ENCODE measurements around the gene LMAN1L.

The LMAN1L gene

DNA sequence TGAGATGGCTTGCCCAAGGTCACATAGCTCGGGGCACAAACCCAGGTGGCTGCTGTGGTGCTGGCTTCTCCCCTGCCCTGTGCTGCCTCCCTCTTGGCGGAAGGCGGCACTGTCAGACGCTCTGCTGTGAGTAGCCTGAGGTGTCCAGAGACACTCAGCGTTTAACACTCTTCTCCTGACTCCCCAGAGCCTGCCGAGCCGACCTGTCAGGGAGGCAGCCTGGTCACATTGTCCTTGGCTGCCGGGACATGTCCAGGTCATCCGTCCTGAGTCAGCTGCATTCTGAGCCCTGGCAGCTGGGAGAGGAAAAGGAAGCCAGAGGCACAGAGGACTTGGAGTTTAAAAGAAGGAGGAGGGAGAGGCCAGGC, 4.7 kb downstream of the LMAN1L start:
- DNase-seq = no peak

DNA sequence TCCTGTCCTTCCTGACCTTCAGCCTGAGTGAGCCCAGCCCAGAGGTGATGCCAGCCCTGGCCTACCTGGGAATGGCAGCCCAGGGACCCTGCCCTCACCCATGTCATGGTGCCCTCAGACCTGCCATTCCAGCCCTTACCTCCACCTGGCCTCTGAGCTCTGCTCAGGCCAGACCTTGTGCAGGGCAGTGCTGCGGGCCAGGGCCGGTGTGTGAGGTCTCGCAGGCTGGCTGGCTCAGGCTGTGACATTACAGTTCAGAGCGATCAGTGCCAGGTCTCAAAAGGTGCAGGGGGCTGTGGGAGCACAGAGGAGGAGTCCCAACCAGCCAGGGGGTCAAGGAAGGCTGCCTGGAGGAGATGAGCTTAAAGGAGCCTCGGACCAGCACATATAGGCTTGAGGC, 7.4 kb downstream of the LMAN1L start:
- DNase-seq = no peak

DNA sequence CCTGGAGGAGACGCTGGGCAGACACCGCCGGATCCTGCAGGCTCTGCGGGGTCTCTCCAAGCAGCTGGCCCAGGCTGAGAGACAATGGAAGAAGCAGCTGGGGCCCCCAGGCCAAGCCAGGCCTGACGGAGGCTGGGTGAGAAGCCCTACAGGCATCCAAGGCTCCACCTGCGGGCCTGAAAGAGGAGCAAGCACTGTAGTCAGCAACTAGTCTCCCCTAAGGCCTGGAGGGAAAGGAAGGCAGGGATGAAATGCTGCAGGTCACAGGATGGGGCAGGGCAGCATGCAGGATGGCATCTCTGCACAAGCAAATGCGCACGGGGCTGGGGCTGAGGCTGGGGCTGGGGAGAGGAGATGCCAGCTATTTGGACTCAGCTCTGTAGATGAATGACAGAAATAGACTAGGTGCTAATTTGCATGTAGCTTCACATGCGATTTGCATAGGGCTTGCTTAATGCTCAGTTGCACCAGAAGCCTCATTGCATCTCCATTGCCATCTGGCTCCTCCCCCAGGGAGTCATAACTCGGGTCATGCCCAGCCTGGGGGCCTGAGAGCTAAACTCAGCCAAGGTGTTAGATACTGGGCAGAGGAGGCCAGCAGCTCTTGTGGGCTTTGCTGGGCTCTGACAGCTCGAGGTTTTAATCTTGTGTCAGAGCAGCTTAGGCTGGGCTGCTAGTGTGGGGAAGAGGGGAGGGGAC, 8.6 kb downstream of the LMAN1L start:
- DNase-seq = no peak

DNA sequence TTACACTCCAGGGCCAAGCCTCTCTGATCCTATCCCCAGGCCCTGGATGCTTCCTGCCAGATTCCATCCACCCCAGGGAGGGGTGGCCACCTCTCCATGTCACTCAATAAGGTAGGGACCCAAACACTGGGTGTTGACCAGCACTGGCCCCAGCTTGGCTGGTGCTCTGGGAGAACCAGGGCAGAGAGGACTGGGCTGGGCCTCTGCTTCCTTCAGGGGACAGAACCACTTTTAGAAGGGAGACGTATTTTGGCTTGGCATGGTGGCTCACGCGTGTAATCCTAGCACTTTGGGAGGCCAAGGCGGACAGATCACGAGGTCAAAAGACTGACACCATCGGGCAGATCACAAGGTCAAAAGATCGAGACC, 9.1 kb downstream of the LMAN1L start:
- no peak for DNase-seq

DNA sequence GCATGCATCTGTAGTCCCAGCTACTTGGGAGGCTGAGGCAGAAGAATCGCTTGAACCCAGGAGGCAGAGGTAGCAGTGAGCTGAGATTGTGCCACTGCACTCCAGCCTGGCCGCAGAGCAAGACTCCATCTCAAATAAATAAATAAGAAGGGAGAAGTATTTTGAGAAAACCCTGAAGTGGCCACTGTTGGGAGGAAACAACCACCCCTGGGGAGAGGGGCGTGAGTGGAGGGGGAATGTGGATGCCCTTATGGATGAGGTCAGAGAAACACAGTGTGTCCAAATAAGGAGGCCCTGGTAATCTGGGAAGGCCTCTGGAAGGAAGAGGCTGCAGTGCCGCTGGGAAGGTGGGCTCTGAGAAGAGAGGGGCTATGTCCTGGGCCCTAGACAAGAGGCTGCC, 9.6 kb downstream of the LMAN1L start:
- DNase-seq = no peak

DNA sequence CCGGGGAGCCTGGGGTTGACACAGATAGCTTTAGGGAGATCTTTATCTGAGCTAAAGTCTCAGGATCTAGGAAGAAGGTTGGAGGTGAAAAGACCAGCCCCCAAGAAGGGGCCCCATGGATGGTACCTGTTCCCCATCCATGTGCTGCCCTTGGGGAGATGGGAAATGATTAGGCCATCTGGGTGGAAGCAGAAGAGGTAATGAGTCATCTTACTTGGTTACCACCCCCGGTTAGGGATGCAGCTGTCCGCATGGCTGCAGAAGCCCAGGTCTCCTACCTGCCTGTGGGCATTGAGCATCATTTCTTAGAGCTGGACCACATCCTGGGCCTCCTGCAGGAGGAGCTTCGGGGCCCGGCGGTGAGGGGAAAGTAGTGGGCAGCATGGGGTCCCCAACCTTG, 10.7 kb downstream of the LMAN1L start:
- DNase-seq = no peak

DNA sequence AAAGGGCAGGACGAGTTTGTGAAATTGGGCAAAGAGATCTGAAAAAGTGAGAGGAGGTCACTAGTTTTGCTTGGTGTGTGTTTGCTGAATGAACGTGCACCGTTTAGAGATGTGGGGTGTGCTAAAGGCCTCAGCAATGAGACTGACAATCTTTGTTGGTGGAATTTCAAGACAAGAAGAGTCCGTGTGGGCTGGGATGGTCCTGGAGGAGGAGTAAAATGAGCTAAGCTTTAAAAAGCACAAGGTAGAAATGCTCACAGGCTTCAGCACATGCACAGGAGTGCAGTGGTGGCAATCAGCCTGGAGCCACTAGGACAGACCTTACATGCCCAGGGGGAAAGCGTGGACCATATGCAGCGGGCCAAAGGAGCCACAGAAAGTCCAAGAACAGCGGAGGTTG, 12.3 kb downstream of the LMAN1L start:
- no peak for DNase-seq

DNA sequence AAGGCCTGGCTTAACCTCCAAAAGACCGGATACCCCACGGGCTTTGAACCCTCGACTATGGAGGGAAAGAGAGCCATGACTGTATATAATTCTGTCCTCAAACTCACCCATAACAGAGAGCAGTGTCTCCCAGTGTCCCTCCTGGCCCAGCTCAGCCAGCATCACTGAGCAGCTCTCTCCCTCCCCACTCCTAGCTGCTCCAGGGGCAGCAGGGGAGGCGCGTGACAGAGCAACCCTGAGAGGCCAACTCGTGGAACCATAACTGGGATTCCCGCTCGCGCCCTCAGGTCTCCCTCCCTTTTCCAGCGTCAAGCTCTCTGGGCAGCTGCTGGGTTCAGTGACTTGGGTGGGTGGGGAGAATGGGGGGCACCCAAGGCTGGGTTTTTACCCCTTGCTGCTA, 13.2 kb downstream of the LMAN1L start:
- no peak for DNase-seq

DNA sequence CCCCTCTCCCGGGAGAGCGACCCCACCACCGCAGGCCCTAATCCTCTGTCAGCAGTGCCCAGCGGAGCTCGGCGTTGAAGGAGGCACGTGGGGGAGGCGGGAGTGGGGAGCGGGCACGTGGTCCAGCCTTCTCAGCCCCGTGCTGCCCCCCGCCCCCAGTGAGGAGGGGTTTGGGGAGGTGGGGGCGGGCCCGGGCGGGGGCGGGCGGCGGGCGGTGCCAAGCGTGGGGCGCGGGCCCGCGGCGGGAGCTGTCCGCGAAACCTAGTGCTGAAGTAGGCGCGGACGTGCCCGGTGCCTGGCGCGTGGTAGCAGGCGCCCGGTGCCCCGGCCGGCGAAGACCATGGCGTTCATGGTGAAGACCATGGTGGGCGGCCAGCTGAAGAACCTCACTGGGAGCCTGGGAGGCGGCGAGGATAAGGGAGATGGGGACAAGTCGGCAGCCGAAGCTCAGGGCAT, 13.8 kb downstream of the LMAN1L start, which contains the start of gene CPLX3:
CPLX3 (plus strand) TSS at position 264 of the 456 bp plus-strand sequence; CDS start at position 341, 77 bp downstream.
- DNase-seq = peak; percentile 42

DNA sequence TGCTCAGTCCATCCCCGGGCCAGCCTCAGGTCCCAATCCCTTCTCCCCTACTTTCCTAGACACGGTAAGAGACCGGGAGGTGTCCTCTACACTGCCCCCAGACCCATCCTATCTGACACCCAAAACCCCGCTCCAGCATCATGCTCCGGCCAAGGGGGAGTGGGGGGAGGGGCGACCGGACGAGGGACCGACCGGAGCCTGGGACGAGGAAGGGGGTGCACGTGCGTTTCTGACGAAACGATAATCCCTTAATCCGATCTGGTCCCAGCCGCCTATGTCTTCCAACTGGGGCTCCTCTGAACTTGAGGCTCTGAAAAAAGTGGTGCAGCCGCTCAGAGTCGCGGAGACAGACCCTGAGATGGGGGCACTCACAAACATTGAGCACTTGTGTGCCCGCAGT, 14.3 kb downstream of the LMAN1L start:
- DNase-seq = no peak

DNA sequence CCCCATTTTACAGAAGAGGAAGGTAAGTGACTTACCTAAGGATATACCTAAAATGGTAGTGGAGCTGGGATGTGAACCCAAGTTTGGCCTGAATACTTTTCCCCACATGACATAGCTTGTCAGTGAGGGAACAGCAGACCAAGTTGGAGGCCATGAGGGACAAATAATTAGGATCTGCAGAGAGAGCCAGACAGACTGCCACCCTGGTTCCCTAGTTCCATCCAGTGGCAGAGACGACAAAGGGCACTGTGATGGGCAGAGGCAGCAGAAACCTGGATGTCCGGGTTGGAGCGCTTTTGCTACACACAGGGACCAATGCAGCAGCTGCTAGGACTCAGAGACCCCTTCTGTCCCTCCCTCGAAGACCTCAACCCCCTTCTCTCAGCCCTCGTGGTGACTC, 15.0 kb downstream of the LMAN1L start:
- no peak for DNase-seq

DNA sequence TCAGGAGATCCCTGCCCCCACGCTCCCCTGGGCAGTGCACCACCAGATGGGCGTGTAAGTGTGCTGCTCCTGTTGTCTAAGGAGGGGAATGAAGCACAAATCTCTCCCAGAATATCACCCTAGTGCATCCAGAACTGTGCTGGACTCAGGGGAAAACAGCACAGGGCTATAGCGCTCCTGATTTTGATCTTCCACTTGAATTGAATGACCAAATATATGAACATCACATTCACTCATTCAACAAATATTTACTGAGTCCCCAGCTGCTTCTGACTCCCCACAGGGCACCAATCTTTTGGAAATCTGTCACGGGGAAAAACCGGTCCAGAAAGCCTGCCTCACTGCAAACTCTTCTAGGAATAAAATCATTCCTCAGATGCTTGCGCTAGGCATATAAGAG, 16.2 kb downstream of the LMAN1L start:
- no peak for DNase-seq

DNA sequence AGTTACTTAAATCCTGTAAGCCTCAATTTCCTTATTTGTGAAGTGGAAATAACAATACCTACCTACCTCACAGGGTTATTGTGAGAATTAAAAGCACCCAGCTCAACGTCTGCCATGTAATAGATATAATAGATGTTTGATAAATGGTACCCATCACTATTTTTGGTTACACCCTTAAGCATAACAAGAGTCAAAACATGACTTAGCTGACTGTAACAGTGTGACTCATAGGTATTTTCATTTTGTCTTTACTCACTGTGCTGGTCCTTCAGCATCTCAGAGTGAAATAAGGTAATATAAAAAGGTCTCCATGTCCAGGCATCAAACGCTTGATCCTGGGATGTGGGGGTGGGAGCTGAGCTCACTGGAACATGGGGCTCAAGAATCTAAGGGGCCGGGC, 16.9 kb downstream of the LMAN1L start:
- DNase-seq = no peak

DNA sequence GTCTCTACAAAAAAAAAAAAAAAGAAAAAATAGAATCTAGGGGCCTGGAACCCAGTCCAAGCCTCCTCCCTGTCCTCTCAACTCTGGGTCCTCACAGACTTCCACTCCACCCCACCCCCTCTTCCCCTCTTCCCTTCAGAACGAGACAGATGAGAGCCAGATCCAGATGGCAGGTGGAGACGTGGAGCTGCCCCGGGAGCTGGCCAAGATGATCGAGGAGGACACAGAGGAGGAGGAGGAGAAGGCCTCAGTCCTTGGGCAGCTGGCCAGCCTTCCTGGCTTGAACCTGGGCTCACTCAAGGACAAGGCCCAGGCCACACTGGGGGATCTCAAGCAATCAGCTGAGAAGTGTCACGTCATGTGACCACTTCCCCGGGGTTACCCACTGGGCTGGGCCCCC, 17.4 kb downstream of the LMAN1L start:
- DNase-seq = no peak

DNA sequence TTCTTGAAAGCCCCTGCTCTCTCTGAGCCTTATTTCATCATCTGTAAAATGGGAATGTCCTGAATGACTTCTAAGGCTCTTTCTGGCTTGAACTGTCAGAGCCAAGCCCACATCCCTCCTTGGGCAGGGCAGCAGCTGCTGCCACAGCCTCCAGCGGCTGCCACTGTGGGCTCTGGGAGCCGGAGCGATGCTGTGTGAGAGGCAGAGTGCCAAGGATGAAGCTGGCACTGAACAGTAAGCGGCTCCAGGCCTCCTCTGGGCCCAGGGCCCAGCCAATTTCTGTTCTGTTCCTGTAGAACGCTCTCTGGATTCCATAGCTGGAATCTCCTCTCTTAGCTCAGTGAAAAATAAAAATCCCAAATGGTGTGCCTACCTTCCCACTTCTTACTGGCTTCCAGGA, 18.2 kb downstream of the LMAN1L start:
- DNase-seq = no peak

DNA sequence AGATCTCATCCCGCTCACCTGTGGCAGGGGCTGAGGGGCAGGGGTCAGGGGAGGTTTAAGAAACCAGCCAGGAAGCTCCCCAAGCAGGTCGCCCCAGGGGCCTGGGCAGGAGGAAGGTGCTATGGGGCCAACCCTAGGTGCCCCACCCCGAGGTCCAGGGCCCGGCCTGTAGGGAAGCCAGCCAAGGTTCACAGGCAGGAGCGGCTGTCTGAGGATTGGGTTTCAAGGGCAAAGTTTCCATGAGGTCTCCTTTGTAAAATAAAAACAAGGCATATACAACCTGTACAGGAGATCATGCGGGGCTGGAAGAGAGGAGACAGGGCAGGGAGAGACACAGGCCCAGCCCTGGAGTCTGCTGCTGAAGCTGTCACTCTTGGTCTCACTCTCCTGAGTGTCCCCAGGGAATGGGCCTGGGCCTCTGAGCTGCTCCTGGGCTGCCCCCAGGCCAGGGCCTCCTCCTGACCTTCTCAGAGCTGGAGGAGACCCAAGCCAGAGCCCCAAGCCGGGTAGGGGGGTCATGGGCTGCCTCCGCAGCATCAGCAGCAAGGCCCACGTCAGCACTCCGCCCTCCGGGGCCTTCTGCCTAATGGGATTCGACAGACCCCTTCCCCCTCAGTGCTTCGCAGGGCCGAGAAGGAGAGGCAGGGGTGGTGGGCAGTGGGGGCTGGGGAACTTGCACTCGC, 19.3 kb downstream of the LMAN1L start:
- no peak for DNase-seq

DNA sequence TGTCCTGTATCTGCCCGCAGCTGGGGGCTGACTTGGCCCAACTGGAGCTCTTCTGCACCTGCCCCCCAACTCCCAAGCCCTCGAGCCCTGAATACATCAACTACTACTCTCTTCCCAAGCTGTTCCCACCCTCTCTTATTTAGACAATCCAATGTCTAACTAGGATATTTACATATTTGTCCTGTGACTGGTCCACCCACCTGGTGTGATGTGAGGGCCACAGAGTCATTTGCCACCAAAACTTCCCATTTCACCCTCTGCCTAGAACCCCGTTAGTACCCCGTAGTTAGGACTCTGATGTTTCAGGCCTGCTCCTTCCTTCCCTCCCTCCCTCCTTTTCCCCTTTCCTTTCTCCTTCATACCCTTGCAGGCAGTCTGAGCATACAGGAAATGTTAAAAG, 20.2 kb downstream of the LMAN1L start:
- DNase-seq = no peak

DNA sequence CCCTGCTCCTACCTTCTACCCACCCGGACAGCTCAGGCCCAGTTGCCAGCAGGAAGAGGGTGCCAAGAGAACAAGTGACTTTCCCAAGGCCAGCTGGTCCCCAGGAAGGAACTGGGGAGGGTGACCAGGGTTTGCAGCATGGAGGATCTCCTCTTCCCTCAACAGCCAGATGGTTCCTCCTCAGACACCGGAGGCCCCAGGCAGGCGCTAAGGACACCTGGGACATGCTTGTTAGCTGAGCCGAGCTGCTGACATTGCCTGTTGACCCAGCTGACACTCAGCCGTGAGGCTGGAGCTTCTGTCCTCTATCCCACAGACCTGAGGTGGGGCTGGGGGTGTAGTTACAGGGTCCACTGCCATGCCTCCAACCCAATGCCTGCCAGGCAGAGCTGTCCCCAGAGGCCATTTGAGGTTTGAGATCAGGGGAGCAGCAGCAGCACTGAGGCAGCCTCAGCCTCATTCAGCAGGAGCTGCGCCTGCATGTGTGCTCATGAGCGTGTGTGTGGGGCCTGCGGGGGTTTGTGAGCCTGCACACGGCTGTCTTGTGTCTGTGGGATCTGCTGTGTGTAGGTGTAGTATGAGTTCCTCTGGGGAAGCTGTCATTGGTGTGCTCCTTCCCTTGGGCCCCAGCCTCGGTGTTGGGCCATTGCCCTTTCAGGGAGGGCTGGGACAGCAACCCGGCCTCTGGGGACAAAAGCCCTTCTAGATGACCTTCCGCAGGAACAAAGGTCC, 20.9 kb downstream of the LMAN1L start:
- no peak for DNase-seq

DNA sequence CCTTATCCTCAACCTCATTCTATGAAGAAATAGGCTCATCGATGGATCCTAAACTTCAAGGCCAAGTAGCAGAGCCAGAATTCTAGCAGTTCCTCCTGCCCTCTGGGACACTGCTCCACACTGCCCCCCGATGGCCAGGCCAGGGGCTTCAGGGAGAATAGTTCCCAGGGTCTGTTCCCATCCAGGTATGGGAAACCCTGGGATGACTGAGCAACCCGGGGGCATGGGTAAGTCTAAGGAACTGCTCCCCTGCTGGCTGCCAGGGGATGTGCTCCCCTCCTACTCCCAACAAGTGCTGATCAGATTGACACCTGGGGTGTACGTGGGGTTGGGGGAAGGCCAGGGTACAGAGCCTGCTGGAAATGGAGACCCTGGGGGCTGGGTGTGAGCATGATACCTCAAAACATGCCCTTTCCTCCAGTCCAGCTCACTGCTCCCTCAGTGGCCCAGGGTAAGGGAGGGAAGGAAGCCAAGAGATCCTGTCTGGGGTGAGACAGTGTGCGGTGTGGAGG, 22.7 kb downstream of the LMAN1L start:
- peak; percentile 49 for DNase-seq

DNA sequence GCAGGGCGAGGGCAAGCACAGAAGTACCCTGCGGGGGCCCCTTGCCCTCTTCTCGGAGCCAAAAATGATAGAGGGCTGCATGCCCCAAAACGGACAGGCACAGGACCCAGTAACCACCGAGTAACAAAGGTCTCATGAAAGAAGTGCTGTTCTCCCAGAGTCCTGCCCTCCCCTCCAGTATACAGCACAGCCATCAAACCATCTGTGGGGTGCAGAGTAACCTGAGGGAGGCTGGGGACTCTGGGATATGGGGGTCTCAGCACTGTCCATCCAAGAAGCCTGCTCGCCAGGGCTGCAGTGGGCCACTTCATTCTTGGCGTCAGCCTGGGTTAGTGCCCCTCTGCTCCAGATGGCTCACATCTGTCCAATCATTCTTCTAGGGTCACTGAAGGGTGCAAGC, 24.2 kb downstream of the LMAN1L start:
- DNase-seq = no peak

DNA sequence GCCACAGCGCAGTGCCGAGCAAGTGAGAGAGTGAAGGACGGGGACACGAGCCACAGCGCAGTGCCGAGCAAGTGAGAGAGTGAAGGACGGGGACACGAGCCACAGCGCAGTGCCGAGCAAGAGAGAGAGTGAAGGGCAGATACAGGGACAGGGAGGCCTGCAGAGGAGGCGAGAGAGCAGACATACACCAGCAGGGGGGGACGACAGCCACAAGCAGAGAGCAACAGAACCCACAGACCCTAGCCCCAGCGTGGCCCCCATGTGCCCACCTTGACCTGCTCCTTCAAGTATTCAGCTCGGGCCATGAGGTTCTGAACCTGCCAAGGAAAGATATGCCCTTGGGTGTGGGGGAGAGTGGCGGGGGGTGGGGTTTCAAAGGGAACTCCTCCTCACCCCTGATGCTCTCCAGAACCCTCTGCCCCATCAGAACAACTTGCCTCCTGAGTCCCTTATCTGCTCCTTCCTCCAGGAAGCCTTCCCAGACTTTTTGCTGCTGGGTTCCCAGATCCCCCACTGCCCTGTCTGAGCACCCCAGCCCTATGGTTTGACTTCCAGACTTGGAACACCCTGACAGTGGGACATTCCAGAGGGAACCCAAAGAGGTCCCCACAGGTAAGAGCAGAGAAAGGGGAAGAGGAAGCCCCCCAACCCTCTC, 25.0 kb downstream of the LMAN1L start:
- no peak for DNase-seq

DNA sequence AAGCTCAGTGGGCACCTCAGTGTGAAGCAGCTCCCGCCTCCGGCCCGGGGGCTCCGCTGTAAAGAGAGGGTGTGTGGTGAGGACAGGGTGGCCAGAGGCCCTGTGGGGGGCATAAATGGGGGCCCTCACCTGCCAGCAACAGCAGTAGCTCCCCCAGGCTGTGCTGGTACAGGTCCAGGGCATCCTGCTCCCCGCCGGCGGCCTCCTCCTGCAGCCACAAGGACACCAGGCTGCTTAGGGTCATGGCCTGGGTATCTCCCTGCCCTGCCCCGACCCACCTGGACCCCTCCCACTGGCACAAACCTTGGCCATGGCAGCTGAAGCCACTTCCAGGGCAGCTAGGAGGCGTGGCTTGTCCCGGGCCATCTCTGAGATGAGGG, 25.5 kb downstream of the LMAN1L start:
- no peak for DNase-seq

DNA sequence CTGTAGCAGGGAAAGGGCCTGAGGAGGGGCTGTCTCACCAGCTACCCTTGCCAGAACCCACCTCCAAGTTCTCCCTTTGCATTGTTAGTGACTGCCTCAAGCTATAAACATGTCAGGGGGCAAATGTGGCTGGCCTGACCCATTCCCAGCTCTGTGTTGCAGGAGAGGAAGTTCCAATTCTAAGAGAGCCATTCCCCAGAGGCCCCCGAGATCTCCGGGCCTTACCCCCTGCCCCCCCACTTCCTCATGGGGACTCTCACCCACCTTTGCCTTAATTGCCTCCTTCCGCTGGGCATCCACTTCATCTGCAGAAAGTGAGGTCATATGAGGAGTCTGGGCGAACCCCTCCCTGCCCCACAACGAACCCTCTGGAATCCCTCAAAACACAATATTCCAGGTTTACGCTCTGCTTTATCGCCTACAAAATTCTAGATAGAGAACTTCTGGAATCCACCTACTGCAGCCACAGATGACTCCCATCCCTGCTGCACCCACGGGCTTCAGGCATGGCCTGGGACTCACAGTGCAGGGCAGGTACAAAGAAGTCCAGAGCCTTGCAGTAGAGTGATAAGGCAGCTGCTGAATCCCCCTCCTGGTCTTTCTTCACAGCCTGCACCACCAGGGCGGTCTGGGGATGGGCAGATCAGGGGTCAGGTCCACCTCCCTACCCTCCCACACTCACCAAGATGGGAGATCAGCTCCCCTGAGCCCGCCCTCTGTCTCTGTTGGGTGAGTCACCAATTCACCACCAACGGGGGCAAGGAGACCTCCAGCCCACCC, 26.3 kb downstream of the LMAN1L start:
- no peak for DNase-seq
